ENCODE data around the gene KRT25. TPM values are rescaled to one million over a fixed set of nuclear protein-coding genes. Genes with fewer than 3 reads are reported as not detected.

KRT25 gene
- total and polyA plus RNA-seq, 2 of the 8 experiments (the other 6 are each of a cell fraction or from before 2014, with no cell fraction given): not detected

DNA sequence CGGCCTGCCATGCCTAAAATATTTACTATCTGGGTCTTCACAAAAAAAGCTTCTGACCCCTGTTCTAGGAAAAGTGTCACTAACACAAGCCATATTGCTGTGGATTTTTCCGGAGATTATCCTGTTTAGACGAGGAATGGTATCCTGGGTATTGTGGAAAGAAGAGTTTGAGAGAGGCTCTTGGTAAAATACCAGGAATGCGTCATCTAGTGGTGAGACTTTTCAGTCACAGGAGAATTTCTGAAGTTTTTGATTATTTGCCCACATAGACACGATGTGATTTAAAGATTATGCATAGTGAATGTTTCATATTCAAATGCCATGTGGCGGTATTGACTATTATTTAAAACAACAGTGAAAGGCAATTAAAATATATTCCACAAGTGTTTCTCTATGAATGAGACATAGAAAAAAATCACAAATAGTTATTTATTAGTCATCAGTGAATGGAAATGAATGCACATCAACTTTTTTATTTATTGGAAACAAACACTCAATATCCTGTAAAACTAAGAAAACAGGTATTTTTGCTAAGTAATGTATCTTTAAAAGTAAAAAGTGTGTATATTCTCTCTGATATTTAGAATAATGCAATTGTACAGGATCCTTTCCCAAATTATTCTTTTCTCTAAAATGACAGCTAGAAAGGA is 36.8 kb upstream of the KRT25 start (continued):
- no peak for TF ChIP-seq CBX8 (IDR thresholded peaks at IDR 0.05; ENCODE audit: borderline replicate concordance, low read depth, low read length)
- no peak for TF ChIP-seq RBBP5 (IDR thresholded peaks at IDR 0.05; ENCODE audit: borderline replicate concordance, low read depth, low read length)
